ENCODE results near the gene RERE. TPM values are rescaled to one million over a fixed set of nuclear protein-coding genes. Genes with fewer than 3 reads are reported as not detected.
"Not testable (repeated sequence)": the region's sequence is repeated elsewhere in the genome, so short reads cannot be mapped to it uniquely, and the experiment has no call there.

The RERE gene
- total RNA-seq, 2 donors from 2014 or later, result 95.0 to 102 TPM

DNA sequence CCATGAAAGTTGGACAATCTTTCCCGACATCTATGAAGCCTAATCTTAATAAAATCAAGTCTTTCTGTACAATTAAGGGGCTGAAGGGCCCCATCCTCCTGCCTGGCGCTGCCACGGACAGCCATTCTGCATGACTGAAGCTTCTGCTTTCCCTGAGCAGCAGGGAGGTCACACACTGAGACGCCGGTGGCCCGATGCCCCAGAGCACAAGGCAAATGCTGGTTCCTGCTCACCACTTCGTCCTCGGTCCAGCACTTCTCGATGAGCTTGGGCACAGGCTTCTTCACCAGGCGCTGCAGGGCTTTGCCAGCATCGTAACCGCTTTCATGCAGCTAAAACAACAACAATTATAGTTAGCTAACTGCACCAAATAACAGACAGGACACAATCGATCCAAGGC, 351.7 kb downstream of the RERE start:
- ATAC-seq, result no peak
- peak in 1 of 2 donors; percentile 12 for DNase-seq
- intact Hi-C loops (cut with DNase I, micrococcal nuclease), result no loop called here

DNA sequence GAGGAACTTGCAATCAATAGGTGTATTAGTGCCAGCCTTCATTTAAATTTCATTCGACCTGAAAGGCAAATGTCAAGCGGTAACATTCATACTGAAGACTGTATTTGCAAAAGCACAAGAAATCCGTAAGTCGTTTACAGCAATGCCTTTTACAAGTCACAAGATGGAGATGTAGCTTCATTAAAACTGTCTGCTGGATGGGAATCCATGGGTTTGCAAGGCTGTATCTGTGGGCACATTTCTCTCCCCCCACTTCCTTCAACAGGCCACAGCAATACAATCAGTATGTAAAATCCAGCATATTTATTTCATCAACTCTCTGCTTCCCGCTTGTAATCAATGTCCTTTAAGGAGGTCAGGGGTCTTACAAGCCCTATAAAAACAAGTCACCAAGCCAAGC, 352.4 kb downstream of the RERE start:
- ATAC-seq, result no peak
- no peak for DNase-seq
- intact Hi-C loops (cut with DNase I, micrococcal nuclease), result no loop called here

DNA sequence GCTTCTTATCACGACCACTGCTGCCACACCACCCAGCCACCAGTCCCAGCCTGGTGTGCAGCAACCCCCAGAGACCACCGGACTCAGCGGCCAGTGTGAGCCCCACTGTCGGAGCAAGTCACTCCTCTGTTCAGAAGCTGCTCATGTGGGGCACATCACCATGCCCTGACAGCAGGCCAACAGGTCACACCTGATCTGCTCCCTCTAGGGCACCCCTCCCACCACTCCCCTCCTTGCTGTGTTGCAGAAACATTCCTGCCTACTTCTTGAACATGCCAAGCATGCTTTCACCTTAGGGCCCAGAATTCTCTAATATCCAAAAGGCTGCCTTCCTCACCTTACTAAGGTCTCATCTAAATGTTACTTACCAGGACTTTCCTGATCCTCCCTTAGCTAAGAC, 353.1 kb downstream of the RERE start:
- ATAC-seq (peak; percentile 29), DNase-seq (no peak)
- intact Hi-C loops (cut with DNase I, micrococcal nuclease), result no loop called here

DNA sequence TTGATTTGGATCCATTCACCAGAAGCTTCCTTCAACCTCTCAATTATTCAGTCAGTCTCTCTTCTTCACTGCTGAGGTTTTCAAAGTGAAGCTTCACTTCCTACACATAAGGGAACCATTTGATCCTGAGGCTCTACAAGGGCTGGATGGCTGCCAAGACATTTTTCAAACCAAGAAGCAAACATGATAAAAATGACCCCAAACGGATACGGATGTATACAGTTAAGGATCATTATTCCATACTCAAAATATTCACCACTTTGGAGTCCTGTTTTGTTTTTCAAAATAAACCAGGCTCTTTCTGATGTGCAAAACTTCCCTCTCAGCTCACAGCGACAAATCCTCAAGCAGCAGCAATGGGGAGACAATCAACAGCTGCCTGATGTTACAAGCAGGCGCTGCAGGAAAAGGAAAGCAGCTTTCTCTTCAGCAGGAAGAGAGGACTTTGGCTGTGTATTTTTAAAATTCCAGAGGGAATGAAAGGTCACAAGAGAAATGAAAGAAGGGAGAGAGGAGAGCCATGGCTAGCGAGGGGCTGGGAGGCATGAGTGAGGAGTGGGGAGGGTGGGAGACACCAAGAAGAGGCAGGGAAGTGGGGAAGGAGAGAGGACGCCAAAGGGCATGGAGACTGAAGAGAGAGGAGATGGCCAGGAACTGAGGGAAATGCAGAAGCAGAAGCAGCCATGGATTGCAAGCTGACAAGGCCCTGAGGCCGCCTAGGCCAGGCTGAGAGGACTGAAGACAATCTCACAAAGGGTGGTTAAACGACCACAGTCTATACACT, 354.1 kb downstream of the RERE start:
- DNase-seq (peak; percentile 41 to 50), ATAC-seq (peak; percentile 82)
- intact Hi-C loops (cut with DNase I, micrococcal nuclease), result no loop called here

DNA sequence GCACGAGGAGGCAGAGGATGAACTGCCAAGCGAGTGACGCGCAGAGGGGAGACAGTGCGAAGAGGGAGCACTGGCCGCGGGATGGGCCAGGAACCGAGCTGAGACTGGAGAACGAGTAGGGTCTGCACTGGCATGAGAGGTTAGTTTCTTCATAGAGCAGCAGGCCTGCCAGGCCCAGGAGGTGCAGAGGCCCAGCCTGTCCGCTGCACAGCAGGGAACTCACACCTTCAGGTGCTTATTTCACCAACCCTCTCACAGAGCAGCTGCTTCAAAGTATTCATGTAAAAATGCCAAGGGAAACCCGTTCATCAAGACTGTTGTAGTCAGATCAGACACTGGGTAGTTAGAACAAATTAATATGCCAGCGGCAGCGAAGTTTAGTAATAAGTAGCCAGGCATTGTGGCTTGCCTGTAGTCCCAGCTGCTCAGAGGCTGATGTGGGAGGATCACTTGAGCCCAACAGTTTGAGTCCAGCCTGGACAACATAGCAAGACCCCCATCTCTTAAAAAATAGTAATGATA, 355.0 kb downstream of the RERE start:
- no peak for ATAC-seq
- intact Hi-C loops (cut with DNase I, micrococcal nuclease), result no loop called here
- no peak for DNase-seq

DNA sequence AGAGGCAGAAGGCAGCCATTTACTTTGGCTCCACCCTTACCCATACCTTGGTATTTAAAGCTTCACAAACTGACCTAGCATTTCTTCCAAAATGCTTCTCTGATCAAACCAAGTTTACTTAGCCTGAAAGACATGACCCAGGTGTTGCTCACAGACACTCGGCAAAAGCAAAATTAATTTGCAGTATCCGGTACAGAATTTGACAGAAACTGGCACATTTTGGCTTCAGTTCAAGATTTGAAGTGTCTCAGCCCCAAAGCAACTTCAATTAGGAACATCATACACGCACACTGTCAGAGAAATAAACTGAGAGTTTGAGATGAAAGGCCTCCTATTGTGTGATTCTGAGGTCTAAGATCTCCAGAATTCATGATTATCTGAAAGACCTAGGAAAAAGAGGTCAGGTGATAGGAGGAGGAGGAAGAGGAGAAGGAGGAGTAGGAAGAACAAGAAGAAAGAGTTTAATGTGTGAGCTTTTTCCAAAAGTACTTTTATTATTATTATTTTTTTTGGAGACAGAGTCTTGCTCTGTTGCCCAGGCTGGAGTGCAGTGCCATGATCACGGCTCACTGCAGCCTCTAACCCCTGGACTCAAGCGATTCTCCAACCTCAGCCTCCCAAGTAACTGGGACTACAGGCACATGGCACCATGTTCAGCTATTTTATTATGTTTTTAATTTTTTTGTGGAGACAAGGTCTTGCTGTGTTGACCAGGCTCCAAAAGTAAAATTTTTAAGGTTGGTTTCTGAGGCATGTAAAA, 355.9 kb downstream of the RERE start:
- intact Hi-C loops (cut with DNase I, micrococcal nuclease), result no loop called here
- DNase-seq, result no peak
- ATAC-seq, result no peak

DNA sequence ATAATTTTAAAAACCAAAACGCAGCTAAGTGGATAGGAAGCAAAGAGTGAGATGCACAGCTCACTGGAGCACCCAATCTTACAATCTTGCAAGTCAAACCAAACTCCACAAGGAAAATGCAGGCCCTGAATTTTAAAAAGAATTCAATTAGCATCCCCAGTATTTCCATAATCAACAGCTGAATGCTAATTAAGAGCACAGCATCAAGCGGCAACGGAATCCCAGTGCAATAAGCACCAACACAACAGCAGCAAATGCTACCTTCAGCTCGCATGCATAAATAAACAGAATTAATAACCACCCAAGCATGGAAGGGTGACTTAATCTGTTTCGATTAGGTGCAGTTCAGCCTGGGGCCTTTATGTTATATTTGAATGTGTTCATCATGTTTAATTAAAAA, 356.7 kb downstream of the RERE start:
- intact Hi-C loops (cut with DNase I, micrococcal nuclease), result no loop called here
- ATAC-seq (no peak), DNase-seq (no peak)

DNA sequence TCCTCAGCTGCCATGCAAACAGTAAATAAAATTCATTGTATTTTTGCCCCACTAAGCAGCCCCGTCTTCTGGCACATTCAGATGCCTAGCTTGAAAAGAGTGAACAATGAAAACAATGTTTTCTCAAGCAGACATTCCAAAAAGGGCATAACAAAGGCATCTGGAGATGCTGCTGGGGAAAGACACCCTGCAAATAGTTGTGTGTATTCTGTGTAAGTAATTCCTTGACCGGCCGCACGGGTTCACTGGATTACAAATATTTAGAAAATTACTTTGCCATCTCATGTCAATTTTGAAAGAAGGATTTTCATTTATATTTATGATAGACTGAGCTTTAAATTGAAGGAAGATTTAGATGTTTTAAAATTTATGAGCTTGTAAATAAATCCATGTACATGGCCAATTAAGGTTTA, 357.3 kb downstream of the RERE start:
- no peak for DNase-seq
- intact Hi-C loops (cut with DNase I, micrococcal nuclease), result no loop called here
- no peak for ATAC-seq

DNA sequence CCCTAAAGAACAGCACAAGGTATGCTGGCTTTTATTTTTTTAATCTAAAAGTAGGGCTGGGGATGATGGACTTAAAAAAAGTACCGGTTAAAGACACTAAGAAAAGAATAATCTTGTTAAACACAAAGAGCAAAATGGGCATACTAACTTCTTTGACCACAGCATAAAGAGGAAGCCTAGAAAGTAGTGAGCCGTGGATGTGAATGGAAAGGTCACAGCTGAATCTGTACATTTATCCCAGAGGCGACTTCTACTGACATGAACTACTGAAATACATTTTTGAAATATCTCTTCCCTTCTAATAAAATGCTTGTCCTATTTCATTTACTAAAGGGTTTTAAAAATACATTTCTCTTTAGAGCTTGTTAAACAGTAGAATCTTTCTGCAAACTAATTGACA, 358.8 kb downstream of the RERE start:
- no peak for ATAC-seq
- DNase-seq, result no peak
- intact Hi-C loops (cut with DNase I, micrococcal nuclease), result no loop called here

DNA sequence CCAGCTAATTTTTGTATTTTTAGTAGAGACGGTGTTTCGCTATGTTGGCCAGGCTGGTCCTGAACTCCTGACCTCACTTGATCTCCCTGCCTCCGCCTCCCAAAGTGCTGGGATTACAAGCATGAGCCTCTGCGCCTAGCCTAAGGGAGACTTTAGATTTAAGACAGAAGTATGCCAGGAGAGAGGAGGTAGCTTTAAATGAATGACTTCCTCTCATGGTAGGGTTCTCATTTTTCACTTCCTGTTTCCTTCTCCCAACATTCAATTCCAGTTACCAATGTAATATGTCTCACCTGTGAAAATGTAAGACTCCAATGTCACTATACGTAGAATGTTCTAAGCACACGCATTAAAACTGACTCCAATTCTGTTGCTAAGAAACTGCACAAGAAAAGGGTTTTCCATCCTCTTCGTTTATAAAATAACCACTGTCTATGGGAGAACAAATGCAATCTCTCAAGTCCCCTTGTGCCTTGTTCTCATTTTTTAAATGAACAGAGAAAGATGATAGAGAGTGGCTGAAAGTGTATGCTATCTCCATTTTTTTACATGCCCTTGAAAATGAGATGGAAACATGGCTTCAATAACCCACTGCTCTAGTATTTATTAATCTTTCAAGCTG, 359.6 kb downstream of the RERE start:
- intact Hi-C loops (cut with DNase I, micrococcal nuclease), result no loop called here
- peak; percentile 60 for ATAC-seq

DNA sequence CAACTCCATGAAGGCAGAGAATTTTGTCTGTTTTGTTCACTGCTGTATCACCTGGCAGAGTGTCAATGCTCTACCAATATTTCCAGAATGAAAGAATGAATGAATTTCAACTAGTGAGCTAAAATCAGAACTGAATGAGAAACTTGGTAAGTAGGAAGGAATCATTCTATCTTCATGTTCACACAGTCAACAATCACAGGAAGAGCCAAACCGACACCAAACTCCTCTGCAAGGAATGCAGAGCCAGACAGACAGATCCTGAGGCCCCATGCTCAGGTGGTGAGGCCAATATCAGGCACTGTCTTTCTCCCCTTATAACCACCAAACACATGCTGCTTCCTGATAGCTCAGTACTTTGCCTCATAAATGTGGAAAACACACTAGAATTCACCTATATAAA, 360.4 kb downstream of the RERE start:
- ATAC-seq (no peak), DNase-seq (no peak)
- intact Hi-C loops (cut with DNase I, micrococcal nuclease), result no loop called here

More for the DNA sequence above, 359.6 kb downstream of the RERE start:
- DNase-seq, result no peak

DNA sequence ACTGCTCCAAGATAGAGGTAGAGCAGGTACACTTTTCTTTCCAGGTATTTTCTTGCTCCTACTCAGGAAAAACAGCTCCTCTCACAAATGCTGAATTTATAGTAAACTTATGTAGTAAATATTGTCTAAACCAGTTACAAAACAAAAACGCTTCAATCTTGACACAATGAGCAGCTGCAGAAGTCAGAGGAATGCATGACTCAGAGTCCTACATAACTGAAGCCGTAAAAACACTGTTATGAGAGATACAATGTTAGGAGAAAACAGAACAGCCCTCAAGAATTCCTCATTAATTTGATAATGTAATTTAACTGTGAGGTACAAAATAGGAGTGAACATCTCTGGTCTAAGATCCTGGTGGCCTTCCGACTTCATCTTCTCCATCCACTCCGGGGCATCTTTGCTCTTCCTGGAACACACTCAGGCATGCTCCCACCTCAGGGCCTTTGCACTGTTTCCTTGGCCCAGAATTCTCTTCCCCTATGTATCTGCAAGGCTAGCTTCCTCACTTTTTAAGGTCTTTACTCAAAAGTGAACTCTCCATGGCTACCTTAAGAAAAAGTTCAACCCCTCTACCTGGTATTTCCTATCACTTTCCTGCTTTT, 361.0 kb downstream of the RERE start:
- ATAC-seq (peak; percentile 48), DNase-seq (no peak)
- intact Hi-C loops (cut with DNase I, micrococcal nuclease), result no loop called here

DNA sequence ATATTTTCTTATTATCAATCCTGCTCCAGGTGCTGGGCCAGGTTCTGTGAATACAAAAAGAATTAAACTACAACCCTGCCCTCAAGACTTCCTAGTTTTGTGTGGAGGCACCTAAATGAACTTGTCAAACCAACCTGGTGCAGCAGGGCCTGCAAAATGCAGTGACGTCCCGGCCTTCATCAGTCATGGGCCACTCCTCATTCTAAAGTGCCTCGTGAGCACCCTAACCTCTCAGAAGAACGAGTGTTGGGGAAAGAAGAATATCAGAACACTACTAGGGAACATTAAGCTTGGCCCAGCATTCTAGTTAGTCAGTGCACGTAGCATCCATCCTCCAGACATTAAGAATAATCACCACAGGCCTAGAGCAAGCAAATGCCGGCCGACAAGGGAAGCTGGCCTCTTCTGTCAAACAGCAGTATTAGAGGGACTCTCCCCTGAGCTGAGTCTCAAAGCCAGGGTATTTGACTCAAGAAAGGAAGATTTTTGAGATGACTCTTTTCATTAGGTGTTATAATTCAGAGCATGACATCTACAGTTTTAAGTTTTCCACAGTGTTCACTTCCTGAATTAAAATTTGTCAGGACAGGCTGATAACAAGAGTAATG, 361.6 kb downstream of the RERE start:
- intact Hi-C loops (cut with DNase I, micrococcal nuclease), result no loop called here
- ATAC-seq (no peak), DNase-seq (no peak)

DNA sequence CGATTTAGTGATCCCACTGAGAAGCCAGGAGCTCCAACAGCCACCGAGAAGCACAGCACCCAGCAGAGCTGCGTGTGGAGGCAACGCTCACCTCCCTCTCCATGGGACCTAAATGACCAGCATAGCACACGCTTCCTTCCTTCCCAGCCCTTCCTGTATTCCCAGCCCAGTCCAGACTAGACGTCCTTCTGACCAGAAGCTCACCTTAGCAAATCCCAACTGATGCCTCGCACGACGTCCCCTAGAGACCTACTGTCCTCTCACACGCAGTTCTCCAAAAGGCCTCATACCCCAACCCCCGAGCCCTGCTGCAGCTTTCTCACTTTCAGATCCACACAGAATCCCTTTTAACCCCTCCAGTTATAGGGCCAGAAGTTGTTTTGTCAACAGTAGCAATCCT, 367.1 kb downstream of the RERE start:
- ATAC-seq, result no peak
- no peak for DNase-seq
- intact Hi-C loops (cut with DNase I, micrococcal nuclease), result no loop called here

DNA sequence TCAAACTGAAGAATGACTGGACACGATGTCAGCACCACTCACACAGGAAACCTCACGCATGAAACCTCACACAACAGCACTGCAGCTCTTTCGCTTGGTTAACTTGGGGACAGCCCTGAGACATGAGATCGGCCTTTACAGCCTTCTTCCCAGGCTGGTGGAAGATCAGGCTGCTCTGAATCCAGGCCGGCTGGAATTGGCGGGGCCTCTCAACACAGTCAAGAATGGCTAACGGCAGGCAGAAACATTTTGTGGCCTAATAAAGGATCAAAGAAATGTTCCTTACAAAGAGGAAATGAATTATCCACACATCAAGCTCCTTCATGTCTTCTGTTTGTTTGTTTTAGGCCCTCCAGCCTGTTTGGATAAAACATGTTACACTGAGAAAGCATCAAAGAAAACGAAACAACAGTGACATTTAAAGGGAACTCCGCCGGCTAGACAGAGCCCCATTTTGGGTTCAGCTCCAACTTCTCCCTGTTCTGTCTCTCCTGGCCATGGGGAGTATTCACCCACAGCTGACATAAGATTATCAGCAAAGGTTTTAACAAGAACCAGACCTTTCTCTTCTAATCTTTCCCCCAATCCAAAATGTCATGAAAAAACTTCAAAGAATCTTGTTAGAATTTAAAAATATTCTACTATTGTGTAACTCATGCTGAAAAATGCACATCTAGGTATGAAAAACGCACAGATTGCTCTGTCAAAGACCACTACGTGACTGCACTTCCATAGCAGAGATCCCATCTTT, 368.4 kb downstream of the RERE start:
- intact Hi-C loops (cut with DNase I, micrococcal nuclease), result no loop called here
- ATAC-seq (no peak), DNase-seq (no peak)

DNA sequence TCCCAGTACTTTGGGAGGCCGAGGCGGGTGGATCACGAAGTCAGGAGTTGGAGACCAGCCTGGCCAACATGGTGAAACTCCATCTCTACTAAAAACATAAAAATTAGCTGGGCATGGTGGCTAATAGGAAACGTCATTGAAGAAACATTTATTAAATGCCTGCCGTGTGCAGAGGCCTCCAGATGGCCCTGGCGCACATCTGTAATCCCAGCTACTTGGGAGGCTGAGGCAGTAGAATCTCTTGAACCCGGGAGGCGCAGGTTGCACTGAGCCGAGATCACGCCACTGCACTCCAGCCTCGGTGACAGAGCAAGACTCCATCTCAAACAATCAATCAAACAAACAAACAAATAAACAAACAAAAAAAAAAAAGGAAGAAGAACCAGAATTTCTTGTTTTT, 368.9 kb downstream of the RERE start:
- ATAC-seq; intact Hi-C loops (cut with DNase I, micrococcal nuclease): not testable (repeated sequence)

DNA sequence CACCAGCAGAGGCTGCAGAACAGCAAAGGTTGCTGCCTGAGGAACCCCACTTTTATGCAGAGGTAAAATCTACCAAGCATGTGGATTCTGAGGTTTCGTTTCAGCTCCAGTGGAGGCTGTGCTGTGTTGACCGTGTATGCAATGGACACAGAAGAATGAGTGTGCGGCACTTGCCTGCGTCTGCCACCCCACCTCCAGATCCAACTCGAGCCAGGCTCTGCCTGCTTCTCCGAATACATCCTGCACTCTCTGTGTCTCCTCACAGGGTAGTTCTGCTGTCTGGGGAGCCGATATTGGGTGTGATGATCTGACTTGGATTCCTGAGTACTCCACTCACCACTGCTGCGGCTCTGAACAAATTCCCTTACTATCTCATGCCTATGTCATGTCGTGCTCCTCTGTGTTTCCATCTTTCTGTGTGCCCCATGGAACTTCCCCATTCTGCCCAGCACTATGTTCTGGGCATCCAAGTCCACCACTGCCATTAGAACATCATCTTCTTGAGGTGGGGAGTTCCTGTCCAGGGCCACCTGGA, 369.8 kb downstream of the RERE start:
- ATAC-seq (no peak), DNase-seq (no peak)
- intact Hi-C loops (cut with DNase I, micrococcal nuclease), result no loop called here

More for the DNA sequence above, 368.9 kb downstream of the RERE start:
- not testable (repeated sequence) for DNase-seq

DNA sequence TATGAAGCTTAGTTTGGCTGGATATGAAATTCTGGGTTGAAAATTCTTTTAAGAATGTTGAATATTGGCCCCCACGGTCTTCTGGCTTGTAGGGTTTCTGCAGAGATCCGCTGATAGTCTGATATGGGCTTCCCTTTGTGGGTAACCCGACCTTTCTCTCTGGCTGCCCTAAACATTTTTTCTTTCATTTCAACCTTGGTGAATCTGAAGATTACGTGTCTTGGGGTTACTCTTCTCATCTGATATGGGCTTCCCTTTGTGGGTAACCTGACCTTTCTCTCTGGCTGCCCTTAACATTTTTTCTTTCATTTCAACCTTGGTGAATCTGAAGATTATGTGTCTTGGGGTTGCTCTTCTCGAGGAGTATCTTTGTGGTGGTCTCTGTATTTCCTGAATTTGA, 371.3 kb downstream of the RERE start:
- intact Hi-C loops (cut with DNase I, micrococcal nuclease); DNase-seq: not testable (repeated sequence)

More for the DNA sequence above, 371.3 kb downstream of the RERE start:
- ATAC-seq, result not testable (repeated sequence)
